Posterior cingulate gyrus (tissue), 11 donors: ENCODE data around the gene FBXO40.
"Not testable (repeated sequence)": the region's sequence is repeated elsewhere in the genome, so short reads cannot be mapped to it uniquely, and the experiment has no call there.

Source experiments
- DNase-seq, 10 donors: peaks; one replicate each; pipeline versions ENCODE4 v3.0.0 to v3.0.0-alpha.2; 2020 to 2021; ENCODE audit warnings: mixed read lengths in 3 of 10
- intact Hi-C: fragments of 100-400 bp; cut with DNase I; formaldehyde crosslinking; loops from one replicate; pipeline ENCODE4 v1.15.1; 2023

FBXO40 gene

DNA sequence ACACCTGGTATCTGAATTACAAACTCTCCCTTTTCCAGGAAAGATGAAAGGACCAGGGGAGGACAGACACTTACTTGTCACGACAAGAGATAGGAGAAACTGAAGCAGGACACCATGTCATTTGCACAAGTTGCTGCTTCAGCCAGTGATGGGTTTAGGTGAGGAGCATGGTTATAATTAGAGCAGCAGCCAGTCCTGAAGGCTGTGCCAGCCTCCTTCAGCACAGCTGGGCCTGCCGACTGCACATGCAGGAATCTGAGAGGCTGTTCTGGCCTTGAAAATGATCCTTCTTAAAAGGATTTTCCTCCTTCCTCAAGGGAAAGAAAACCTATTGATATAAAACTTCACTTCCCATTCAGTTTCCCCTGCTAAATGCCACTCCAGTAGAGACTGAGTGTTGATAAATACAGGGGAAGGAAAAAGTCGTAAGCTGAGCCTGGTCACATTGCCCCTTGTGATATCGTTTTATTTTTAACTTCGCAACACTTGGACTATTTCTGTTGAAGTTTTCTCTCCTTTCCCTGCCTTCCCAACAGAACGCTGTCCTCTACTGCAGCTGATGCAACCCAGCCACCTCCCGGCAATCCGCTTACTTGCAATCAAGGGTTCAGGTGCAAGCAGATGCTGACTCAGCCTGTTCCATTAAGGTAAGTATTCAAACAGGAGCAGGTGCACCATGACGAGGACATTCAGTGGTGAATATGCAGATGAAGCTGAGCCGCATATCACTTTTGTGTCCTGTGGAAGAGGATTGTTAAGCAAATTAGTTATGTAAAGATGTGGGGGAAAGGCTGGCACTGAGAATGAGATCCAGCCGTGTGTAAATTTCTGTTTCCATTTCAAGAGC is at the start of gene FBXO40:
Gene FBXO40 (plus strand): TSS at position 524 of the 847 bp plus-strand sequence. CDS start 27,197 bp downstream, outside the sequence.
- DNase-seq, result peak in 8 of 10 donors; percentile 11 to 90 (median 52)
- intact Hi-C loops, result no loop called here

- intact Hi-C loops, result loop anchor here (5.0 kb wide), 1 partner anchor 202 kb away; the partner anchor contains the start of gene GOLGB1
- no peak for DNase-seq
These were observed 48.1 kb upstream of the FBXO40 start for GRCh38 chr3:121545049-121545573.

- intact Hi-C loops, result loop anchor here (2.0 to 5.0 kb wide), 4 partner anchors 201 to 1133 kb away; partner anchors contain the start of genes FAM162A and GOLGB1
- DNase-seq, result peak; percentile 89 to 99 (median 94)
These were observed 47.4 kb upstream of the FBXO40 start, which contains the start of gene POLQ for GRCh38 chr3:121545574-121546455. Gene POLQ (minus strand): TSS chr3:121545988. CDS start chr3:121545877, 111 bp downstream.

- intact Hi-C loops, result no loop called here
- DNase-seq, result peak in 1 of 10 donors; percentile 17
These were observed 40.8 kb upstream of the FBXO40 start for GRCh38 chr3:121552379-121552778.

GRCh38 chr3:121552797-121553196 is 40.4 kb upstream of the FBXO40 start:
- intact Hi-C loops, result no loop called here

DNA sequence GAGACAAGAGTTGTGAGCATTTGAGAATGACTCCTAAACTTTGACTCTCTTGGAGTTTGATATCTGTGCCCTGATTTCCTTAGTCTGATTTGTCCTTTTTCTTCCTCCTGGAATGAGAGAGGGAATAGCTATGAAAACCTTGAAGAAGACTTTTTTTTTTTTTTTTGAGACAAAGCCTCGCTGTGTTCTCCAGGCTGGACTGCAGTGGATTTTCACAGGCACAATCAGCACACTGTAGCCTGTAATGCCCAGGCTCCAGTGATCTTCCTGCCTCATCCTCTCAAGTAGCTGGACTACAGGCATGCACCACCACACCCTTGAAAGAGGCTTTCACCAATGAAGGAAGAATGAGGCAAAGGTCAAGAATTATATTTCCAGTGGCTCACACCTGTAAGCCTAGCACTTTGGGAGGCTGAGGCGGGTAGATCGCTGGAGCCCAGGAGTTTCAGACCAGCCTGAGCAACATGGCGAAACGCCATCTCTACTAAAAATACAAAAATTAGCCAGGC is 35.7 kb upstream of the FBXO40 start:
- intact Hi-C loops, result no loop called here
- DNase-seq, result no peak

More at GRCh38 chr3:121552797-121553196, 40.4 kb upstream of the FBXO40 start:
- no peak for DNase-seq

- DNase-seq, result no peak
- intact Hi-C loops, result no loop called here
These were observed 31.0 kb upstream of the FBXO40 start for GRCh38 chr3:121562148-121562547.

DNA sequence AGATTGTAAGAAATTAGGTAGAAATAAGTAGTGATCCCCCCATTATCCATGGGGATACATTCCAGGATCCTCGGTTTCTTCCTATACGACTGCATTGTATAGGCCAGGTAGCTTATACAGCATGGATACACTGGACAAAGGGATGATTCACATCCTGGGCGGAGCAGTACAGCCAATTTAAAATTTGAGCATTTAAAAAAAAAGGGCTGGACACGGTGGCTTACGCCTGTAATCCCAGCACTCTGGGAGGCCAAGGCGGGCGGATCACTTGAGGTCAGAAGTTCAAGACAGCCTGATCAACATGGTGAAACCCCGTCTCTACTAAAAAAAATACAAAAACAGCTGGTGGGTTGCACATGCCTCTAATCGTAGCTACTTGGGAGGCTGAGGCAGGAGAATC is 26.4 kb upstream of the FBXO40 start:
- no peak for DNase-seq
- intact Hi-C loops, result no loop called here

GRCh38 chr3:121567649-121568048 is 25.5 kb upstream of the FBXO40 start, which contains the start of gene ARGFX:
Gene ARGFX (plus strand): TSS chr3:121567949. CDS start chr3:121570714, 2,765 bp downstream.
- DNase-seq, result no peak
- intact Hi-C loops, result no loop called here

GRCh38 chr3:121574449-121574848 is 18.7 kb upstream of the FBXO40 start:
- intact Hi-C loops, result no loop called here
- no peak for DNase-seq

DNA sequence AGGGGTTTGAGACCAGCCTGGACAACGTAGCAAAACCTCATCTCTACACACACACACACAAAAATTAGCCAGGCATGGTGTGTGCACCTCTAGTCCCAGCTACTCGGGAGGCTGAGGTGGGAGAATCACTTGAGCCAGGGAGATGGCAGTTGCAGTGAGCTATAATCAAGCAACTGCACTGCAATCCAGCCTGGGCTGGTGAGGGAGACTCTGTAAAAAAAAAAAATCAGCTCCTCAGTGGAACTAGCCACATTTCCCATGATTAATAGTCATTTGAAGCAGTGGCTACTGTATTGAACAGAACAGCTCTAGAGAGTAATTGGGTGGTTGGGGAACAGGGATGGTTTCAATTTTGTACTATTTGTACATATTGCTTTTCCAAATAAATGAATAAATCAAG is 11.5 kb upstream of the FBXO40 start:
- intact Hi-C loops, result no loop called here

DNA sequence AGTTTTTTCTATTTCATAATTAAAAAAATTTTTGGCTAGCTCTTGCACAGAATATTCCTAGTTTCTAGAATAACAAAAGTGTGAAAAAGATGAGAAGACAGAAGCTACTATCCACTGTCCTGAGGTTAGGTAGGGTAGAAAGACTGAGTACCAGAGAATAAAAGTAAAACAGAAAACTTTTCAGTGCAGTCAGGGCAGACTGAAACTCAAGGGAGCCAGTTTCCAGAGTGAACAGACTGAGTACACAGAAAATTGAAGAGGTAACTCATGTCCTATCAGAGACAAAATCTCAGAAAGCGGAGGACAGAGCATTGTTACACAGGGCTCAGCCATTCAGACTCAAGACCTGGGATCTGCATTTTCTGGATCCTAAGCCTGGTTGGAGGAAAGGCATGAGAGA is 8.8 kb upstream of the FBXO40 start:
- intact Hi-C loops, result no loop called here
- no peak for DNase-seq

More for the DNA sequence above, 11.5 kb upstream of the FBXO40 start:
- DNase-seq, result no peak

DNA sequence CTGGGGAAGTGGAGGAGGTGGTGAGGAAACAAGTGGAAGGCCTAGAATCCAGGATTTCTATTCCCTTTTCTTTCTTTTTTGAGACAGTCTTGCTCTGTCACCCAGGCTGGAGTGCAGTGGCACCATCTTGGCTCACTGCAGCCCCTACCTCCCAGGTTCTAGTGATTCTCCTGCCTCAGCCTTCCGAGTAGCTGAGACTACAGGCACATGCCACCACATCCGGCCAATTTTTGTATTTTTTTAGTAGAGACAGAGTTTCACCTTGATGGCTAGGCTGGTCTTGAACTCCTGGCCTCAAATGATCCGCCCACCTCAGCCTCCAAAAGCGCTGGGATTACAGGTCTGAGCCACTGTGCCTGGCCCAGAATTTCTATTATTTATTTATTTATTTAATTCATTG is 627 bp downstream of the FBXO40 start:
- intact Hi-C loops, DNase-seq: not testable (repeated sequence)

GRCh38 chr3:121594850-121595249 is 1.7 kb downstream of the FBXO40 start:
- intact Hi-C loops, result no loop called here

GRCh38 chr3:121595765-121596406 is 2.7 kb downstream of the FBXO40 start:
- intact Hi-C loops, result no loop called here
- no peak for DNase-seq

More at GRCh38 chr3:121594850-121595249, 1.7 kb downstream of the FBXO40 start:
- DNase-seq, result no peak

DNA sequence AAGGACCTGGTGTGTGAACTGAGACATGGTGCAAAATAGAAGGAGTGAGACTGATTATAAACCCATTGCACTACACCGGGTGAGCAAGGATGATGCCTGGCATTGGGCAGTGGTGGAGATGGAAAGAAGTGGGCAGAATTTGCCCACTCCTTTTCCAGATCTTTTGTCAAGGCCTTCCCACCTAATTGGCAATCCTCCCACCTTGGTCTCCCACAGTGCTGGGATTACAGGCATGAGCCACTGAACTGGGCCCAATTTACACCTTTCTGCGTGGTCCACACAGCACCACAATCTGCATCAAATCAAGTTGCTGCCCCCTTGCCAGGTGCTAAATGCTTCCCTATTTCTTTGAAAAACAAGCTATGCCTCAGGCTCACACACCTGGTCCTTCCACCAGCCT is 5.4 kb downstream of the FBXO40 start:
- intact Hi-C loops, result no loop called here
- no peak for DNase-seq

- DNase-seq, intact Hi-C loops: not testable (repeated sequence)
These were observed 6.7 kb downstream of the FBXO40 start for GRCh38 chr3:121599900-121600299.

- no peak for DNase-seq
- intact Hi-C loops, result no loop called here
These were observed 8.1 kb downstream of the FBXO40 start for GRCh38 chr3:121601212-121601812.

- no peak for DNase-seq
- intact Hi-C loops, result no loop called here
These were observed 11.6 kb downstream of the FBXO40 start for GRCh38 chr3:121604759-121605158.
